ENCODE measurements around the gene PDLIM7. TPM values are rescaled to one million over a fixed set of nuclear protein-coding genes. Genes with fewer than 3 reads are reported as not detected.

PDLIM7 gene
- total RNA-seq, 1 donor from 2014 or later, result 358 TPM

- Mint-ChIP-seq H3K4me3 (ENCODE audit: unreplicated experiment) (peak overlapping the region; percentile 84), H3K9me3 (ENCODE audit: unreplicated experiment) (no peaks in the 10 kb centered on the region), H3K27ac (ENCODE audit: unreplicated experiment) (peak overlapping the region; percentile 91), H3K27me3 (ENCODE audit: unreplicated experiment) (no peaks in the 10 kb centered on the region), H3K4me1 (ENCODE audit: unreplicated experiment) (peaks cover 79% of the 10 kb centered on the region), H3K36me3 (ENCODE audit: unreplicated experiment) (peaks cover 8% of the 10 kb centered on the region)
- no peak for TF ChIP-seq CTCF (IDR thresholded peaks at IDR 0.05)
- DNase-seq (ENCODE audit: extremely low spot score, unreplicated experiment), result peak; percentile 94
Measured at GRCh38 chr5:177496727-177497291, 595 bp downstream of the PDLIM7 start.

- no peak for DNase-seq (ENCODE audit: extremely low spot score, unreplicated experiment)
- peak; percentile 31 for TF ChIP-seq CTCF (IDR thresholded peaks at IDR 0.05)
- Mint-ChIP-seq H3K27ac (ENCODE audit: unreplicated experiment) (peak overlapping the region; percentile 91), H3K4me1 (ENCODE audit: unreplicated experiment) (peaks cover 78% of the 10 kb centered on the region), H3K9me3 (ENCODE audit: unreplicated experiment) (no peaks in the 10 kb centered on the region), H3K4me3 (ENCODE audit: unreplicated experiment) (peak overlapping the region; percentile 84), H3K36me3 (ENCODE audit: unreplicated experiment) (peaks cover 10% of the 10 kb centered on the region), H3K27me3 (ENCODE audit: unreplicated experiment) (no peaks in the 10 kb centered on the region)
Measured at GRCh38 chr5:177496070-177496726, 1.2 kb downstream of the PDLIM7 start.

- H3K4me3 Mint-ChIP-seq (ENCODE audit: unreplicated experiment), result peak overlapping the region; percentile 84
- H3K27me3 Mint-ChIP-seq (ENCODE audit: unreplicated experiment), result no peaks in the 10 kb centered on the region
- no peaks in the 10 kb centered on the region for H3K9me3 Mint-ChIP-seq (ENCODE audit: unreplicated experiment)
- no peak for TF ChIP-seq CTCF (IDR thresholded peaks at IDR 0.05)
- H3K4me1 Mint-ChIP-seq (ENCODE audit: unreplicated experiment), result peaks cover 76% of the 10 kb centered on the region
- H3K36me3 Mint-ChIP-seq (ENCODE audit: unreplicated experiment), result peaks cover 13% of the 10 kb centered on the region
- peak; percentile 94 for DNase-seq (ENCODE audit: extremely low spot score, unreplicated experiment)
- peak overlapping the region; percentile 91 for H3K27ac Mint-ChIP-seq (ENCODE audit: unreplicated experiment)
Measured at GRCh38 chr5:177495243-177496060, 2.0 kb downstream of the PDLIM7 start.

GRCh38 chr5:177494346-177495195 lies 2.8 kb downstream of the PDLIM7 start:
- Mint-ChIP-seq H3K4me1 (ENCODE audit: unreplicated experiment) (peaks cover 69% of the 10 kb centered on the region), H3K36me3 (ENCODE audit: unreplicated experiment) (peaks cover 13% of the 10 kb centered on the region)

More at GRCh38 chr5:177494346-177495195, 2.8 kb downstream of the PDLIM7 start:
- Mint-ChIP-seq H3K4me3 (ENCODE audit: unreplicated experiment) (peak overlapping the region; percentile 84), H3K27ac (ENCODE audit: unreplicated experiment) (peak overlapping the region; percentile 91), H3K9me3 (ENCODE audit: unreplicated experiment) (no peaks in the 10 kb centered on the region), H3K27me3 (ENCODE audit: unreplicated experiment) (no peaks in the 10 kb centered on the region)
- TF ChIP-seq CTCF (IDR thresholded peaks at IDR 0.05), result peak; percentile 53
- DNase-seq (ENCODE audit: extremely low spot score, unreplicated experiment), result peak; percentile 97
